Measurements from ENCODE around the gene PRRG2. TPM values are rescaled to one million over a fixed set of nuclear protein-coding genes. Genes with fewer than 3 reads are reported as not detected.
A peak's percentile ranks its signal among the peaks of the same experiment; 100 is the strongest.

The PRRG2 gene
- polyA plus RNA-seq, 1 of the 3 experiments (the other 2 are of a cell fraction), result 0.44 TPM

- no peak for TF ChIP-seq CTCF (IDR thresholded peaks at IDR 0.05)
- no peak for TF ChIP-seq FOXM1 (IDR thresholded peaks at IDR 0.05; ENCODE audit: low read depth)
- TF ChIP-seq SIN3A (IDR thresholded peaks at IDR 0.05; ENCODE audit: borderline replicate concordance, low read depth, low read length), result no peak
These were observed 44.1 kb upstream of the PRRG2 start (continued) for GRCh38 chr19:49536921-49537462.

GRCh38 chr19:49538643-49539042 is 42.5 kb upstream of the PRRG2 start:
- Histone ChIP-seq H3K27ac (ENCODE audit: low read depth in 2 of 2, low read length in 1 of 2) (no peak overlapping the region), H3K27me3 (ENCODE audit: insufficient read depth) (no peaks in the 10 kb centered on the region), H3K9ac (no peak overlapping the region), H4K20me1 (ENCODE audit: insufficient read depth) (no peaks in the 10 kb centered on the region), H3K79me2 (ENCODE audit: insufficient read depth) (no peaks in the 10 kb centered on the region), H3K36me3 (replicated peaks in 1 of 2; ENCODE audit: control insufficient read depth in 1 of 2, insufficient read depth in 2 of 2, low read length in 1 of 2) (no peaks in the 10 kb centered on the region), H3K9me2 (no peaks in the 10 kb centered on the region), H3K4me3 (ENCODE audit: low read depth in 2 of 2, low read length in 1 of 2) (no peak overlapping the region), H3K4me2 (no peak overlapping the region), H2AFZ (ENCODE audit: low read depth) (no peak overlapping the region), H3F3A (replicated peaks; ENCODE audit: insufficient read depth) (peaks cover 7% of the 10 kb centered on the region), H3K4me1 (ENCODE audit: control insufficient read depth in 1 of 2, insufficient read depth in 2 of 2, low read depth in 1 of 2, low read length in 1 of 2) (no peaks in the 10 kb centered on the region; a peak in 1 of 4 replicates), H3K9me3 (no peaks in the 10 kb centered on the region)
- CTCF ChIA-PET, result interaction anchor here (1.0 to 6.3 kb wide), 3 partner anchors 9 to 35 kb away, joined by 3 to 55 read pairs (median 3); no protein-coding TSS in a partner anchor
- 70% methylated on average over 4 of the region's 5 CpGs for WGBS (ENCODE audit: low lambda C conversion rate)
- POLR2A ChIA-PET, result no interaction called here
- TF ChIP-seq REST (IDR thresholded peaks at IDR 0.05; ENCODE audit: low read depth, low read length) (no peak), FOXM1 (IDR thresholded peaks at IDR 0.05; ENCODE audit: low read depth) (no peak), YY1 (IDR thresholded peaks at IDR 0.05; ENCODE audit: low read depth) (no peak)
- DNase-seq, result no peak

- ChIA-PET POLR2A (no interaction called here), CTCF (interaction anchor here (1.0 to 6.3 kb wide), 2 partner anchors 8 to 36 kb away, joined by 3 to 55 read pairs; no protein-coding TSS in a partner anchor)
- H3K4me2 ChIP-seq, result no peak overlapping the region
- no peak for TF ChIP-seq FOXM1 (IDR thresholded peaks at IDR 0.05; ENCODE audit: low read depth)
- TF ChIP-seq PBX3 (IDR thresholded peaks at IDR 0.05), result no peak
- no peak for TF ChIP-seq IRF3 (IDR thresholded peaks at IDR 0.05; ENCODE audit: low read depth, low read length)
- peak; percentile 12; the same call in 1 of the 2 replicates for TF ChIP-seq CTCF (IDR thresholded peaks at IDR 0.05)
- TF ChIP-seq RCOR1 (IDR thresholded peaks at IDR 0.05; ENCODE audit: low read length), result no peak
- TF ChIP-seq NFIC (IDR thresholded peaks at IDR 0.05; ENCODE audit: borderline replicate concordance), result no peak
- TF ChIP-seq MEF2A (IDR thresholded peaks at IDR 0.05; ENCODE audit: borderline replicate concordance, low read depth), result no peak
- TF ChIP-seq JUND (IDR thresholded peaks at IDR 0.05), result no peak
- TF ChIP-seq TEAD4 (IDR thresholded peaks at IDR 0.05; ENCODE audit: borderline replicate concordance, insufficient read depth), result no peak
- no peak overlapping the region for H3K9ac ChIP-seq
- H3K79me2 ChIP-seq (ENCODE audit: insufficient read depth), result no peaks in the 10 kb centered on the region
- H3K4me3 ChIP-seq (ENCODE audit: low read depth in 2 of 2, low read length in 1 of 2), result no peak overlapping the region
- peaks cover 5% of the 10 kb centered on the region for H3F3A ChIP-seq (replicated peaks; ENCODE audit: insufficient read depth)
- H3K27me3 ChIP-seq (ENCODE audit: insufficient read depth), result no peaks in the 10 kb centered on the region
- no peak overlapping the region for H2AFZ ChIP-seq (ENCODE audit: low read depth)
- no peaks in the 10 kb centered on the region for H3K4me1 ChIP-seq (ENCODE audit: control insufficient read depth in 1 of 2, insufficient read depth in 2 of 2, low read depth in 1 of 2, low read length in 1 of 2)
- no peaks in the 10 kb centered on the region for H4K20me1 ChIP-seq (ENCODE audit: insufficient read depth)
- no peak for DNase-seq
- H3K9me2 ChIP-seq, result no peaks in the 10 kb centered on the region
- WGBS (ENCODE audit: low lambda C conversion rate), result 86% methylated on average over 12 of the region's 13 CpGs
- no peak overlapping the region for H3K27ac ChIP-seq (ENCODE audit: low read depth in 2 of 2, low read length in 1 of 2)
- no peaks in the 10 kb centered on the region for H3K36me3 ChIP-seq (replicated peaks in 1 of 2; ENCODE audit: control insufficient read depth in 1 of 2, insufficient read depth in 2 of 2, low read length in 1 of 2)
- no peaks in the 10 kb centered on the region for H3K9me3 ChIP-seq
These were observed 41.7 kb upstream of the PRRG2 start for GRCh38 chr19:49539192-49539952.

Measured in SK-N-SH (cell line).